Keratinocyte (primary cell): Measurements from ENCODE around the gene MAU2.

Source experiments
- EZH2 ChIP-seq: IDR thresholded peaks from one replicate; pipeline ENCODE4 v1.6.1; 2012; ENCODE audit warnings: inconsistent platforms, mild to moderate bottlenecking, low read length, moderate library complexity
- TF ChIP-seq, protein P1 (sequence below), 3 experiments: IDR thresholded peaks in 1 of 3; conservative IDR thresholded peaks in 1 of 3; optimal IDR thresholded peaks in 1 of 3; 2 replicates in 2 of 3; 3 replicates in 1 of 3; pipeline versions ENCODE3 to v1.5.1; 2011; ENCODE audit warnings: low read length in 3 of 3, mild to moderate bottlenecking in 3 of 3, moderate library complexity in 2 of 3, control low read depth in 1 of 3, inconsistent platforms in 1 of 3; ENCODE audit not compliant: insufficient read depth in 2 of 3; ENCODE audit errors: extremely low read depth in 1 of 3

DNA sequence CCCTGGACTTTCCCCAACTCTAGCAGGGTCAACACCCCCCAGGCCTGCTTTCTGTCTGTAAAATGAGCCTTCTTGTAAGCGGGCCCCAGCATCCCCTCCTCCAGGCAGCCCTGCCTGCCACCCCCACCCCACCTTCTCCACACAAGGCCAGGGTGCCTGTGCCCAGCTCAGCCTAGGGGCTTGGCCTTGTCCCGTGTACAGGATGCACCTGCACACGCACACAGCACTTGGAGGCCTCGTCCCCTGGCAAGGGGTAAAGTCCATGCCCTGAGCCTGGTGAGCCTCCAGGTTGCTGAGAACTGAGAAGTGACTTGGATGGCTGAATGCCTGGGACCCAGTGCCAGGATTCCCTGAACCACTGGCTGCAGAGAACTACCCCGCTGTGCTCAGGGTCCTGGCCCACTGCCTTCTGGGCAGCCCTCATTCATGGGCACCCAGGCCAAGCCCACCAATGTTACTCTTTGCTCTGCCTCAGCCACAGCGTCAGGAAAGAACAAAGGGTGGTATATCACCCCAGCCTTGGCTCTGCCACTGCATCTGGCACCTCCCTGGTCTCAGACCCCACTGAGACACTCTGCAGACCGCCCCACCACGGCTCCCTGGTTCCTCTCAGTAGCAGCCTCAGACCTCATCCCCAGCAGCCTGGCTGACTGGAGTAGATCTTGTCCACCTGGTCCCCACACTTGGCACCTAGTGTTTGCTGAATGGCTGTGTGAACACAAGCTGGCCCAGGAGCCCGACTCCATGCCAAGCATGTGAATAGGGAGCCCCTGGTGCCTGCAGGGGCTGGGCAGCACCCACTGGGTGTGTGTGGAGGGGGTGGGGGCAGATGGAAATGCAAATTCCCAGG lies 45.7 kb upstream of the MAU2 start:
- TF ChIP-seq, protein P1, sequence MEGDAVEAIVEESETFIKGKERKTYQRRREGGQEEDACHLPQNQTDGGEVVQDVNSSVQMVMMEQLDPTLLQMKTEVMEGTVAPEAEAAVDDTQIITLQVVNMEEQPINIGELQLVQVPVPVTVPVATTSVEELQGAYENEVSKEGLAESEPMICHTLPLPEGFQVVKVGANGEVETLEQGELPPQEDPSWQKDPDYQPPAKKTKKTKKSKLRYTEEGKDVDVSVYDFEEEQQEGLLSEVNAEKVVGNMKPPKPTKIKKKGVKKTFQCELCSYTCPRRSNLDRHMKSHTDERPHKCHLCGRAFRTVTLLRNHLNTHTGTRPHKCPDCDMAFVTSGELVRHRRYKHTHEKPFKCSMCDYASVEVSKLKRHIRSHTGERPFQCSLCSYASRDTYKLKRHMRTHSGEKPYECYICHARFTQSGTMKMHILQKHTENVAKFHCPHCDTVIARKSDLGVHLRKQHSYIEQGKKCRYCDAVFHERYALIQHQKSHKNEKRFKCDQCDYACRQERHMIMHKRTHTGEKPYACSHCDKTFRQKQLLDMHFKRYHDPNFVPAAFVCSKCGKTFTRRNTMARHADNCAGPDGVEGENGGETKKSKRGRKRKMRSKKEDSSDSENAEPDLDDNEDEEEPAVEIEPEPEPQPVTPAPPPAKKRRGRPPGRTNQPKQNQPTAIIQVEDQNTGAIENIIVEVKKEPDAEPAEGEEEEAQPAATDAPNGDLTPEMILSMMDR (optimal IDR thresholded peaks at IDR 0.05 in 1 of 3, IDR thresholded peaks at IDR 0.05 in 1 of 3, conservative IDR thresholded peaks at IDR 0.05 in 1 of 3; ENCODE audit: extremely low read depth in 1 of 3, insufficient read depth in 2 of 3, low read length in 3 of 3), result no peak
- TF ChIP-seq EZH2, result no peak
